IMR-90 (cell line): ENCODE results near the gene UBAC1. TPM values are rescaled to one million over a fixed set of nuclear protein-coding genes. Genes with fewer than 3 reads are reported as not detected.
A peak's percentile ranks its signal among the peaks of the same experiment; 100 is the strongest.

ENCODE experiments used
- ATAC-seq: fragments of 200-7000 bp; cut with Tn5 transposase; 2 replicates; pipeline ENCODE4 v1.9.1; 2020; ENCODE audit warnings: low read depth, mild to moderate bottlenecking, moderate library complexity
- BruUV-seq: library from RNA; stranded (reverse); fragments of 400-500 nt; replicated peaks from 2 replicates; lab custom pipeline; 2021; lab: Mats Ljungman, UMichigan
- CTCF ChIA-PET: fragments of 300-600 bp; formaldehyde crosslinking; extraction: SDS; loops from one replicate; lab custom pipeline; 2021; ENCODE audit warnings: antibody characterized with exemption; lab: Yijun Ruan, JAX
- POLR2A ChIA-PET: fragments of 300-600 bp; sonication (Branson Sonifier 250); formaldehyde crosslinking; loops from one replicate; lab custom pipeline; 2022; ENCODE audit warnings: antibody characterized with exemption; ENCODE audit not compliant: unreplicated experiment; lab: Charles Lee
- DNase-seq: peaks from one replicate; pipeline ENCODE4 v3.0.0; 2013
- H2AFZ ChIP-seq: replicated peaks from 2 replicates; pipeline ENCODE3; 2013; ENCODE audit warnings: low read length, mild to moderate bottlenecking; ENCODE audit not compliant: poor library complexity
- H2AK5ac ChIP-seq: 2 replicates; pipeline ENCODE4 v1.6.1; 2013; ENCODE audit warnings: low read depth, low read length, inconsistent platforms
- H2AK9ac ChIP-seq: replicated peaks from 2 replicates; pipeline ENCODE3; 2013; ENCODE audit warnings: mild to moderate bottlenecking, low read depth, low read length, moderate library complexity; ENCODE audit not compliant: poor library complexity
- H2BK120ac ChIP-seq: 2 replicates; pipeline ENCODE4 v1.6.1; 2013; ENCODE audit warnings: low read depth, low read length, inconsistent platforms
- H2BK15ac ChIP-seq: 3 replicates; pipeline ENCODE4 v1.6.1; 2013; ENCODE audit warnings: low read depth, low read length, inconsistent platforms
- H2BK20ac ChIP-seq: 2 replicates; pipeline ENCODE4 v1.6.1; 2013; ENCODE audit warnings: low read depth, mild to moderate bottlenecking, inconsistent platforms, low read length, moderate library complexity
- H2BK5ac ChIP-seq: 2 replicates; pipeline ENCODE4 v1.6.1; 2013; ENCODE audit warnings: mild to moderate bottlenecking, low read depth, low read length, inconsistent platforms; ENCODE audit not compliant: poor library complexity, severe bottlenecking
- H3K14ac ChIP-seq: replicated peaks from 2 replicates; pipeline ENCODE4 v1.6.1; 2013; ENCODE audit warnings: low read depth, low read length, inconsistent platforms
- H3K18ac ChIP-seq: 2 replicates; pipeline ENCODE4 v1.6.1; 2013; ENCODE audit warnings: low read depth, low read length, control low read depth
- H3K23ac ChIP-seq: 2 replicates; pipeline ENCODE4 v1.6.1; 2013; ENCODE audit warnings: low read depth, low read length, inconsistent platforms
- H3K27ac ChIP-seq: 2 replicates; pipeline ENCODE4 v1.5.1; 2013; ENCODE audit warnings: mild to moderate bottlenecking, control low read depth, low read length; ENCODE audit not compliant: insufficient read depth
- H3K27me3 ChIP-seq: 2 replicates; pipeline ENCODE4 v1.6.1; 2013; ENCODE audit warnings: low read length; ENCODE audit not compliant: control insufficient read depth, insufficient read depth
- H3K36me3 ChIP-seq: 2 replicates; pipeline ENCODE4 v1.6.1; 2013; ENCODE audit warnings: low read length, mixed read lengths; ENCODE audit not compliant: control insufficient read depth, insufficient read depth
- H3K4ac ChIP-seq: 2 replicates; pipeline ENCODE4 v1.6.1; 2013; ENCODE audit warnings: low read depth, low read length, inconsistent platforms
- H3K4me1 ChIP-seq: 2 replicates; pipeline ENCODE4 v1.6.1; 2013; ENCODE audit warnings: low read length, mixed read lengths; ENCODE audit not compliant: control insufficient read depth, insufficient read depth
- H3K4me2 ChIP-seq: 2 replicates; pipeline ENCODE4 v1.6.1; 2013; ENCODE audit warnings: low read depth, mild to moderate bottlenecking, control low read depth, low read length, moderate library complexity
- H3K4me3 ChIP-seq: 2 replicates; pipeline ENCODE4 v1.5.1; 2013; ENCODE audit warnings: low read depth, mild to moderate bottlenecking, control low read depth, low read length, moderate library complexity; ENCODE audit not compliant: insufficient read depth
- H3K56ac ChIP-seq: 2 replicates; pipeline ENCODE4 v1.6.1; 2013; ENCODE audit warnings: low read length, inconsistent platforms; ENCODE audit not compliant: insufficient read depth; ENCODE audit errors: extremely low read depth
- H3K79me1 ChIP-seq, 2 experiments: 2 replicates each; pipeline ENCODE4 v1.6.1; 2013; ENCODE audit warnings: low read length in 2 of 2, inconsistent platforms in 1 of 2, low read depth in 1 of 2
- H3K9ac ChIP-seq: 2 replicates; pipeline ENCODE4 v1.6.1; 2013; ENCODE audit warnings: low read depth, low read length, control low read depth
- H3K9me1 ChIP-seq: 2 replicates; pipeline ENCODE4 v1.6.1; 2013; ENCODE audit warnings: low read length, inconsistent platforms; ENCODE audit not compliant: insufficient read depth
- H3K9me3 ChIP-seq: 2 replicates; pipeline ENCODE4 v1.6.1; 2013; ENCODE audit warnings: low read length; ENCODE audit not compliant: control insufficient read depth, insufficient read depth
- H4K20me1 ChIP-seq: 2 replicates; pipeline ENCODE4 v1.6.1; 2013; ENCODE audit warnings: low read length, inconsistent platforms; ENCODE audit not compliant: insufficient read depth
- H4K5ac ChIP-seq: 2 replicates; pipeline ENCODE4 v1.6.1; 2013; ENCODE audit warnings: mild to moderate bottlenecking, low read depth, low read length, control low read depth
- H4K8ac ChIP-seq, 2 experiments: 2 replicates each; pipeline ENCODE4 v1.6.1; 2013; ENCODE audit warnings: low read depth in 2 of 2, low read length in 2 of 2, control low read depth in 1 of 2, inconsistent platforms in 1 of 2
- H4K91ac ChIP-seq: 2 replicates; pipeline ENCODE4 v1.6.1; 2013; ENCODE audit warnings: low read depth, low read length, inconsistent platforms; ENCODE audit not compliant: insufficient read depth
- BHLHE40 ChIP-seq: fragments of 150-350 bp; IDR thresholded peaks from 2 replicates; pipeline ENCODE4 v1.6.1; 2016; ENCODE audit warnings: mild to moderate bottlenecking, low read depth, low read length
- CEBPB ChIP-seq: IDR thresholded peaks from 2 replicates; pipeline ENCODE4 v1.6.1; 2012; ENCODE audit warnings: low read depth, low read length, improper control_type of control experiment
- CHD1 ChIP-seq: IDR thresholded peaks from 2 replicates; pipeline ENCODE4 v1.6.1; 2012; ENCODE audit warnings: low read depth, low read length, improper control_type of control experiment
- FOS ChIP-seq: fragments of 150-350 bp; IDR thresholded peaks from 2 replicates; pipeline ENCODE4 v1.6.1; 2016; ENCODE audit warnings: low read depth, low read length
- MAFK ChIP-seq: IDR thresholded peaks from 2 replicates; pipeline ENCODE4 v1.6.1; 2012; ENCODE audit warnings: low read depth, low read length, improper control_type of control experiment
- MAZ ChIP-seq: IDR thresholded peaks from 2 replicates; pipeline ENCODE4 v1.6.1; 2012; ENCODE audit warnings: low read depth, mild to moderate bottlenecking, low read length, improper control_type of control experiment, moderate library complexity, borderline replicate concordance
- MXI1 ChIP-seq: IDR thresholded peaks from 2 replicates; pipeline ENCODE4 v1.6.1; 2012; ENCODE audit warnings: low read depth, mild to moderate bottlenecking, low read length, moderate library complexity, borderline replicate concordance
- NFE2L2 ChIP-seq: fragments of 150-350 bp; IDR thresholded peaks from 2 replicates; pipeline ENCODE4 v1.6.1; 2016; ENCODE audit warnings: low read depth, mild to moderate bottlenecking, low read length
- POLR2A ChIP-seq: IDR thresholded peaks from 2 replicates; pipeline ENCODE4 v1.6.1; 2012; ENCODE audit warnings: mild to moderate bottlenecking, low read depth, low read length
- RAD21 ChIP-seq: IDR thresholded peaks from 2 replicates; pipeline ENCODE4 v1.6.1; 2012; ENCODE audit warnings: low read length, improper control_type of control experiment
- RCOR1 ChIP-seq: IDR thresholded peaks from 2 replicates; pipeline ENCODE4 v1.6.1; 2012; ENCODE audit warnings: mild to moderate bottlenecking, low read length, improper control_type of control experiment; ENCODE audit not compliant: insufficient replicate concordance
- RFX5 ChIP-seq: IDR thresholded peaks from 2 replicates; pipeline ENCODE4 v1.8.0; 2012; ENCODE audit warnings: low read depth, mild to moderate bottlenecking, low read length, moderate library complexity
- SMC3 ChIP-seq: fragments of 150-350 bp; IDR thresholded peaks from 2 replicates; pipeline ENCODE4 v1.6.1; 2016; ENCODE audit warnings: low read depth, mild to moderate bottlenecking, antibody characterized with exemption, low read length, moderate library complexity
- WGBS, 2 experiments: methylation state at CpG; one replicate each; pipeline versions ENCODE4 v1.1.5 to v1.1.7; 2013; ENCODE audit warnings: missing lambda C conversion rate in 2 of 2; ENCODE audit not compliant: insufficient read length in 1 of 2; ENCODE audit errors: extremely low coverage in 2 of 2; 5-methylcytosine and 5-hydroxymethylcytosine counted together
- dilution Hi-C: fragments of 300-500 bp; cut with HindIII; formaldehyde crosslinking; loops from one replicate; pipeline ENCODE4 v1.14.3; 2018; ENCODE audit warnings: low sequenced_read_pairs; ENCODE audit not compliant: unreplicated experiment
- in situ Hi-C: fragments of 300-500 bp; cut with MboI; formaldehyde crosslinking; loops from 3 replicates; pipeline ENCODE4 v1.14.3; 2019; ENCODE audit warnings: low sequenced_read_pairs, inconsistent platforms, mixed read lengths
- intact Hi-C: fragments of 100-400 bp; cut with micrococcal nuclease; formaldehyde crosslinking; loops from 2 replicates; pipeline ENCODE4 v1.10.0; 2022
- polyA plus RNA-seq, 3 experiments: library from polyadenylated mRNA; depleted of rRNA; stranded (reverse); fragments of >200 nt; gene quantifications; 2 replicates each; pipeline ENCODE4 v1.2.3, GENCODE V29; 2012; ENCODE audit warnings: low replicate concordance in 1 of 3
- total RNA-seq: library from RNA; depleted of rRNA; stranded (reverse); fragments of >200 nt; gene quantifications from 2 replicates; pipeline ENCODE4 v1.2.3, GENCODE V29; 2012
- TF ChIP-seq, protein P1 (sequence below): fragments of 150-350 bp; IDR thresholded peaks from 2 replicates; pipeline ENCODE4 v1.6.1; 2016; ENCODE audit warnings: low read depth, mild to moderate bottlenecking, low read length, moderate library complexity, borderline replicate concordance
- TF ChIP-seq, protein P2 (sequence below): fragments of 150-350 bp; IDR thresholded peaks from 2 replicates; pipeline ENCODE4 v1.6.1; 2017; ENCODE audit warnings: mild to moderate bottlenecking, antibody characterized with exemption, low read length, low read depth
- TF ChIP-seq, protein P3 (sequence below): conservative IDR thresholded peaks from 2 replicates; pipeline ENCODE4 v1.5.1; 2012; ENCODE audit warnings: mild to moderate bottlenecking, low read depth, low read length, improper control_type of control experiment

UBAC1 gene
- total and polyA plus RNA-seq, 2 of the 4 experiments (the other 2 are of a cell fraction), result 25.3 to 33.9 TPM

DNA sequence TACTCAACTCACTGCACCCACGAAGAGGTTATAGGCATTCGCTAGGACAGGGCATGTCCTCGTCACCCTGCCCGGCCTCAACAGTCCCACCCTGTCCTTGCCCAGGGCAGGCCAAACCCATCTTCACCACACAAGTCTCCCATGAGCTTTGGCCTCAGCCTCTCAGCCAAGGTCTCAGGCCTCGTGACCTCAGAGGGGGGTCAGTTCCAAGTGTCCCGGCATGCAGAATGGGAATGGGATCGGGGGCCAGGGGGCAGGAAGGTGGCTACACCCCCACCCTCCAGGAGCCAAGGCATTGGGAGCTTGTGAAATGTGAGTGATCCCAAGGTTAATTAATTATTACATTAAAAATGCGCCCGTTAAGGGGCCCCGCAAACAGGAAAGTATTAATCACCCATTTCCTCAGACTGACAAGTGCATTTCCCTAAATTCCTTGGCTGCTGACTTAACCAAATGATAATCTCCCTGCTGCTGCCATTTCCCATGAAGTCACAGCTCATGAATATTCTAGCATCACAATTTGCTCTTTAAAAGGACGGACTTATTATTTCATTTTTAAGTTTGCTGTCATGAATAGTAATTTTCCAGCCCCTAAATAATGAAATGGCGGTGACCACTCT lies 8.0 kb upstream of the UBAC1 start:
- intact Hi-C loops, result no loop called here
- 40% methylated on average over 1 of the region's 12 CpGs; no CpG with 5 or more reads in 1 of the 2 experiments for WGBS, 2 experiments
- dilution Hi-C loops, result no loop called here

More for the DNA sequence above, 8.0 kb upstream of the UBAC1 start:
- no peak overlapping the region for H2BK15ac ChIP-seq
- H2AFZ ChIP-seq, result no peak overlapping the region
- H2BK5ac ChIP-seq, result no peak overlapping the region
- H3K14ac ChIP-seq, result no peak overlapping the region
- no peak overlapping the region for H3K4me3 ChIP-seq
- H2BK20ac ChIP-seq, result no peak overlapping the region
- no TSS peak for BruUV-seq
- TF ChIP-seq RCOR1, result no peak
- TF ChIP-seq, protein P1, sequence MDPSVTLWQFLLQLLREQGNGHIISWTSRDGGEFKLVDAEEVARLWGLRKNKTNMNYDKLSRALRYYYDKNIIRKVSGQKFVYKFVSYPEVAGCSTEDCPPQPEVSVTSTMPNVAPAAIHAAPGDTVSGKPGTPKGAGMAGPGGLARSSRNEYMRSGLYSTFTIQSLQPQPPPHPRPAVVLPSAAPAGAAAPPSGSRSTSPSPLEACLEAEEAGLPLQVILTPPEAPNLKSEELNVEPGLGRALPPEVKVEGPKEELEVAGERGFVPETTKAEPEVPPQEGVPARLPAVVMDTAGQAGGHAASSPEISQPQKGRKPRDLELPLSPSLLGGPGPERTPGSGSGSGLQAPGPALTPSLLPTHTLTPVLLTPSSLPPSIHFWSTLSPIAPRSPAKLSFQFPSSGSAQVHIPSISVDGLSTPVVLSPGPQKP, result no peak
- TF ChIP-seq MAFK, result no peak
- no peak for TF ChIP-seq RAD21
- TF ChIP-seq, protein P2, sequence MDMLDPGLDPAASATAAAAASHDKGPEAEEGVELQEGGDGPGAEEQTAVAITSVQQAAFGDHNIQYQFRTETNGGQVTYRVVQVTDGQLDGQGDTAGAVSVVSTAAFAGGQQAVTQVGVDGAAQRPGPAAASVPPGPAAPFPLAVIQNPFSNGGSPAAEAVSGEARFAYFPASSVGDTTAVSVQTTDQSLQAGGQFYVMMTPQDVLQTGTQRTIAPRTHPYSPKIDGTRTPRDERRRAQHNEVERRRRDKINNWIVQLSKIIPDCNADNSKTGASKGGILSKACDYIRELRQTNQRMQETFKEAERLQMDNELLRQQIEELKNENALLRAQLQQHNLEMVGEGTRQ, result no peak
- no peak for TF ChIP-seq SMC3
- TF ChIP-seq CHD1, result no peak
- no peak for TF ChIP-seq MXI1
- TF ChIP-seq FOS, result no peak
- no peak for TF ChIP-seq RFX5
- TF ChIP-seq BHLHE40, result no peak
- no peak for TF ChIP-seq CEBPB
- TF ChIP-seq POLR2A, result no peak
- TF ChIP-seq, protein P3, sequence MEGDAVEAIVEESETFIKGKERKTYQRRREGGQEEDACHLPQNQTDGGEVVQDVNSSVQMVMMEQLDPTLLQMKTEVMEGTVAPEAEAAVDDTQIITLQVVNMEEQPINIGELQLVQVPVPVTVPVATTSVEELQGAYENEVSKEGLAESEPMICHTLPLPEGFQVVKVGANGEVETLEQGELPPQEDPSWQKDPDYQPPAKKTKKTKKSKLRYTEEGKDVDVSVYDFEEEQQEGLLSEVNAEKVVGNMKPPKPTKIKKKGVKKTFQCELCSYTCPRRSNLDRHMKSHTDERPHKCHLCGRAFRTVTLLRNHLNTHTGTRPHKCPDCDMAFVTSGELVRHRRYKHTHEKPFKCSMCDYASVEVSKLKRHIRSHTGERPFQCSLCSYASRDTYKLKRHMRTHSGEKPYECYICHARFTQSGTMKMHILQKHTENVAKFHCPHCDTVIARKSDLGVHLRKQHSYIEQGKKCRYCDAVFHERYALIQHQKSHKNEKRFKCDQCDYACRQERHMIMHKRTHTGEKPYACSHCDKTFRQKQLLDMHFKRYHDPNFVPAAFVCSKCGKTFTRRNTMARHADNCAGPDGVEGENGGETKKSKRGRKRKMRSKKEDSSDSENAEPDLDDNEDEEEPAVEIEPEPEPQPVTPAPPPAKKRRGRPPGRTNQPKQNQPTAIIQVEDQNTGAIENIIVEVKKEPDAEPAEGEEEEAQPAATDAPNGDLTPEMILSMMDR, result no peak
- no peak for TF ChIP-seq MAZ
- TF ChIP-seq NFE2L2, result no peak
- H3K4me1 ChIP-seq, result peaks cover 2% of the 10 kb centered on the region; the same call in 1 of the 2 replicates
- POLR2A ChIA-PET, result no interaction called here
- 0 out of 2 replicates have a peak, but pooled peaks cover 3% of the 10 kb centered on the region for H3K9me1 ChIP-seq
- H3K27me3 ChIP-seq, result peaks cover 9% of the 10 kb centered on the region; the same call in 1 of the 2 replicates
- H3K18ac ChIP-seq, result no peak overlapping the region
- no peak overlapping the region for H3K23ac ChIP-seq
- no peak overlapping the region for H4K8ac ChIP-seq
- 0 out of 4 replicates have a peak, but pooled peaks cover 0 to 3% of the 10 kb centered on the region in 2 experiments for H3K79me1 ChIP-seq
- H2AK9ac ChIP-seq, result no peak overlapping the region
- H3K9ac ChIP-seq, result no peak overlapping the region
- no peak overlapping the region for H3K27ac ChIP-seq
- H2BK120ac ChIP-seq, result no peak overlapping the region
- H3K4me2 ChIP-seq, result no peak overlapping the region
- no peaks in the 10 kb centered on the region for H3K9me3 ChIP-seq
- CTCF ChIA-PET, result interaction anchor here (0.6 kb wide), 1 partner anchor 175 kb away, joined by 4 read pairs; no protein-coding TSS in a partner anchor
- DNase-seq, result peak; percentile 22
- peak overlapping the region; percentile 49 for H2AK5ac ChIP-seq
- H4K91ac ChIP-seq, result no peak overlapping the region
- no peak overlapping the region for H3K56ac ChIP-seq
- no peak overlapping the region for H3K4ac ChIP-seq
- no peak for ATAC-seq
- H3K36me3 ChIP-seq, result no peaks in the 10 kb centered on the region
- peaks cover 11% of the 10 kb centered on the region for H4K20me1 ChIP-seq
- H4K5ac ChIP-seq, result no peak overlapping the region
- in situ Hi-C loops, result no loop called here
